HepG2 (cell line): ENCODE measurements around the gene VWA7. TPM values are rescaled to one million over a fixed set of nuclear protein-coding genes. Genes with fewer than 3 reads are reported as not detected.

Experiments used
- ATAC-seq: fragments of 200-7000 bp; cut with Tn5 transposase; 3 replicates; pipeline ENCODE4 v1.9.1; 2020; ENCODE audit warnings: mild to moderate bottlenecking, moderate library complexity
- BruUV-seq: library from RNA; stranded (reverse); fragments of 400-500 nt; replicated peaks from 2 replicates; lab custom pipeline; 2021; lab: Mats Ljungman, UMichigan
- CTCF ChIA-PET: fragments of 300-600 bp; formaldehyde crosslinking; extraction: SDS; loops from one replicate; lab custom pipeline; 2021; ENCODE audit warnings: low total read pairs, inconsistent platforms, low intra/inter-chr PET ratio; lab: Yijun Ruan, JAX
- POLR2A ChIA-PET: fragments of 350-600 bp; sonication (Branson Sonifier 250); formaldehyde crosslinking; loops from one replicate; lab custom pipeline; 2020; ENCODE audit warnings: antibody characterized with exemption, inconsistent platforms; lab: Yijun Ruan, JAX
- DNase-seq: peaks from one replicate; pipeline ENCODE4 v3.0.0-alpha.2; 2015; ENCODE audit warnings: low spot score
- FAIRE-seq: peaks from 3 replicates; lab custom pipeline; 2011; peaks lifted over from hg19 to GRCh38; lab: Jason Lieb, UNC
- H2AFZ ChIP-seq: one replicate; pipeline ENCODE4 v1.6.1; 2011; ENCODE audit warnings: low read length, inconsistent platforms
- H3K27ac ChIP-seq: fragments of 300-600 bp; 3 replicates; pipeline ENCODE4 v1.8.0; 2011; ENCODE audit warnings: mixed run types, mild to moderate bottlenecking, mixed read lengths, low read length, inconsistent platforms; ENCODE audit not compliant: insufficient read depth; ENCODE audit errors: extremely low read length
- H3K27me3 ChIP-seq, 2 experiments: fragments of 200-600 bp in 1 of 2; 2 replicates in 1 of 2; 3 replicates in 1 of 2; pipeline versions ENCODE4 v1.6.0 to v1.8.0; 2011; ENCODE audit warnings: low read length in 2 of 2, mild to moderate bottlenecking in 2 of 2, moderate library complexity in 2 of 2, inconsistent platforms in 1 of 2; ENCODE audit not compliant: insufficient read depth in 2 of 2, control insufficient read depth in 1 of 2
- H3K36me3 ChIP-seq, 2 experiments: fragments of 200-600 bp in 1 of 2; replicated peaks in 1 of 2; 2 replicates in 1 of 2; 3 replicates in 1 of 2; pipeline versions ENCODE4 v1.5.1 to v1.8.0; 2011; ENCODE audit warnings: low read length in 2 of 2, inconsistent platforms in 1 of 2; ENCODE audit not compliant: insufficient read depth in 2 of 2, control insufficient read depth in 1 of 2
- H3K4me1 ChIP-seq: 2 replicates; pipeline ENCODE4 v1.5.1; 2012; ENCODE audit warnings: low read length, inconsistent platforms; ENCODE audit not compliant: insufficient read depth
- H3K4me2 ChIP-seq: 2 replicates; pipeline ENCODE4 v1.6.0; 2011; ENCODE audit warnings: low read depth, low read length, inconsistent platforms
- H3K4me3 ChIP-seq, 3 experiments: fragments of 200-600 bp in 1 of 3; sonication (generic), shearing (Covaris generic) in 1 of 3; replicated peaks in 1 of 3; 2 replicates each; pipeline ENCODE4 v1.5.1; 2011 to 2016; ENCODE audit warnings: low read length in 3 of 3, inconsistent platforms in 2 of 3, low read depth in 2 of 3, mild to moderate bottlenecking in 2 of 3, control low read depth in 1 of 3, mixed read lengths in 1 of 3; ENCODE audit not compliant: insufficient read depth in 1 of 3
- H3K79me2 ChIP-seq: one replicate; pipeline ENCODE4 v1.6.1; 2011; ENCODE audit warnings: low read length, inconsistent platforms; ENCODE audit not compliant: insufficient read depth
- H3K9ac ChIP-seq: 2 replicates; pipeline ENCODE4 v1.6.0; 2011; ENCODE audit warnings: mild to moderate bottlenecking, low read depth, low read length, inconsistent platforms; ENCODE audit not compliant: insufficient read depth
- H3K9me3 ChIP-seq: 2 replicates; pipeline ENCODE4 v1.5.1; 2012; ENCODE audit warnings: mild to moderate bottlenecking, low read length
- H4K20me1 ChIP-seq: 2 replicates; pipeline ENCODE4 v1.6.0; 2011; ENCODE audit warnings: inconsistent platforms, mild to moderate bottlenecking, low read length, moderate library complexity; ENCODE audit not compliant: insufficient read depth
- ETV6 ChIP-seq: sonication (generic); formaldehyde crosslinking; conservative IDR thresholded peaks from 2 replicates; pipeline ENCODE4 v1.4.0; 2020; ENCODE audit warnings: missing genetic modification reagents
- FOXM1 ChIP-seq: sonication (generic); formaldehyde crosslinking; IDR thresholded peaks from 2 replicates; pipeline ENCODE4 v1.5.0; 2020; ENCODE audit warnings: missing genetic modification reagents
- HES4 ChIP-seq: sonication (generic); formaldehyde crosslinking; IDR thresholded peaks from 2 replicates; pipeline ENCODE4 v1.9.0; 2021; ENCODE audit warnings: mild to moderate bottlenecking, missing genetic modification reagents, borderline replicate concordance
- HNRNPK ChIP-seq: fragments of 200-400 bp; formaldehyde crosslinking; IDR thresholded peaks from 2 replicates; pipeline ENCODE4 v1.6.1; 2018; ENCODE audit warnings: low read length, low read depth, moderate library complexity, mild to moderate bottlenecking; ENCODE audit not compliant: poor library complexity, severe bottlenecking
- ZFP37 ChIP-seq: sonication (generic); formaldehyde crosslinking; IDR thresholded peaks from 2 replicates; pipeline ENCODE4 v1.4.0; 2020; ENCODE audit warnings: missing genetic modification reagents, borderline replicate concordance
- ZNF235 ChIP-seq: sonication (generic); formaldehyde crosslinking; IDR thresholded peaks from 2 replicates; pipeline ENCODE4 v1.8.1; 2023; ENCODE audit warnings: mild to moderate bottlenecking, missing genetic modification reagents, borderline replicate concordance
- ZNF572 ChIP-seq: sonication (generic); formaldehyde crosslinking; IDR thresholded peaks from 2 replicates; pipeline ENCODE4 v1.5.1; 2020; ENCODE audit warnings: mild to moderate bottlenecking, missing genetic modification reagents
- ZNF780A ChIP-seq: sonication (generic); formaldehyde crosslinking; IDR thresholded peaks from 2 replicates; pipeline ENCODE4 v1.8.0; 2022; ENCODE audit warnings: mild to moderate bottlenecking, missing genetic modification reagents, moderate library complexity
- WGBS: methylation state at CpG from one replicate; pipeline ENCODE4 v1.1.6; 2017; ENCODE audit warnings: low lambda C conversion rate; 5-methylcytosine and 5-hydroxymethylcytosine counted together
- in situ Hi-C: cut with HindIII; loops from 2 replicates; pipeline ENCODE4 v1.10.0; 2017; ENCODE audit warnings: low pct_unique_long_range_greater_than_20kb; ENCODE audit not compliant: extremely low pct_ligation_motif_present
- intact Hi-C: fragments of 100-400 bp; cut with micrococcal nuclease; formaldehyde crosslinking; loops from one replicate; pipeline ENCODE4 v1.10.0; 2022; ENCODE audit not compliant: unreplicated experiment
- polyA plus RNA-seq, 8 experiments: library from polyadenylated mRNA; depleted of rRNA in 3 of 8; stranded (reverse) in 7 of 8; unstranded in 1 of 8; fragments of >200 nt; fragmentation: Illumina TruSeq in 4 of 8; extraction: Trizol in 4 of 8; gene quantifications; 2 replicates each; pipeline versions ENCODE4 v1.2.1 to v1.2.3, GENCODE V29; 2011 to 2016; ENCODE audit warnings: low read depth in 4 of 8, missing spikeins in 1 of 8, mixed read lengths in 1 of 8; ENCODE audit not compliant: insufficient read depth in 1 of 8
- total RNA-seq, 5 experiments: library from RNA; depleted of rRNA; stranded (reverse); fragments of >200 nt; fragmentation: Illumina TruSeq; extraction: Trizol; gene quantifications; 2 replicates each; pipeline ENCODE4 v1.2.3, GENCODE V29; 2016; ENCODE audit warnings: low read depth in 1 of 5
- TF ChIP-seq, protein P1 (sequence below): sonication (generic); formaldehyde crosslinking; IDR thresholded peaks from 2 replicates; pipeline ENCODE4 v1.5.0; 2020; ENCODE audit warnings: missing genetic modification reagents
- TF ChIP-seq, protein P2 (sequence below): sonication (generic); formaldehyde crosslinking; IDR thresholded peaks from 2 replicates; pipeline ENCODE4 v1.4.0; 2020; ENCODE audit warnings: low read depth, mild to moderate bottlenecking, missing genetic modification reagents

Gene VWA7
- total and polyA plus RNA-seq, 2 of the 13 experiments (the other 11 are each of a cell fraction or from before 2014, with no cell fraction given) = 0.86 to 3.3 TPM

DNA sequence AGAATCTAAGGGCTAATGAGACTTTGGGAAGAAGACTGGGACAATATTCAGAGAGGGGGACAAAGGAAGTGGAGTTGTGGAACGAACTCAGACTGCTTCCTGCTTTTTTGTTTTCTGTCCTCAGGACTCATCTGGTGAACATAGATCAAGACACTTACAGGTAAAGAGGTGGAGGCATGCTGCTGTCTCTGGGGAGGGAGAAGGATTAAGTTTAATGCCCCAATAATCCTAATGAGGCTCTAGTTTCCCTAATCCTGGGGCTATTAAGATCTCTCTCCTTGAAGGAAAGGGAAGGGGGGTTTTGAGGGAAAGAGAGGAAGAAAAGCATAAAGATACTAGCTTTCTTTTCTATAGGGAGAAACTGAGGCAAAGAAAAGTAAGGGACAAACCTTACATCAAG is 32.7 kb downstream of the VWA7 start:
- Histone ChIP-seq H3K27me3 (no peaks in the 10 kb centered on the region), H3K27ac (no peak overlapping the region), H3K4me2 (no peak overlapping the region), H3K9me3 (no peaks in the 10 kb centered on the region), H3K9ac (no peak overlapping the region), H3K36me3 (peaks cover 0 to 6% of the 10 kb centered on the region in 2 experiments; a peak in 3 of 5 replicates)
- POLR2A ChIA-PET = interaction anchor here (0.7 to 1.6 kb wide), 3 partner anchors 8 to 108 kb away, joined by 3 read pairs; partner anchors contain the start of gene CLIC1
- FAIRE-seq (no peak), ATAC-seq (no peak)
- no TSS peak for BruUV-seq
- intact Hi-C loops = no loop called here
- TF ChIP-seq HES4 (no peak), ZNF572 (CRISPR knock-in tag) (no peak)
- TF ChIP-seq, all 625 proteins: peak for 0
- DNase-seq = no peak
- Histone ChIP-seq H4K20me1 (no peaks in the 10 kb centered on the region), H2AFZ (no peak overlapping the region), H3K4me1 (peaks cover 59% of the 10 kb centered on the region), H3K79me2 (no peaks in the 10 kb centered on the region), H3K4me3 (no peak overlapping the region)
- CTCF ChIA-PET = no interaction called here
- in situ Hi-C loops = no loop called here
- 89% methylated on average over 1 of the region's 1 CpG for WGBS

DNA sequence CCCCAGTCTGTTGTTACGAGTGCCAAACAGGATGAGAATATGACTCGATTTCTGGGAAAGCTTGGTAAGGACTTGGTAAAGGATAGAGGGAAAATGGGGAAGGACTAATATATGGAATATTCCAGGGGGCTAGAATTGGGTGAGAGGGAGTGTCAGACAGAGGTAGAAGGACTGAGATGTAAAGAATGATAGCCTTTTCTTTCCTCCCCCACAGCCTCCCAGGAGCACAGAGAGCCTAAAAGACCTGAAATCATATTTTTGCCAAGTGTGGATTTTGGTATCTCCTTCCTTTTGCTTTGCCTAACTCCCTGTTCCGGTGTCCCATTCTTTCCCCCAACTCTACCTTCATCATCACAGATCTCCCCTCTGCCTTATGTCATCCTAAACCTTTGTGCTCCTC is 34.2 kb downstream of the VWA7 start:
- Histone ChIP-seq H3K4me1 (peaks cover 65% of the 10 kb centered on the region), H3K4me2 (no peak overlapping the region), H3K4me3 (no peak overlapping the region), H3K9me3 (no peaks in the 10 kb centered on the region), H3K36me3 (peaks cover 0 to 6% of the 10 kb centered on the region in 2 experiments; a peak in 3 of 5 replicates), H3K79me2 (no peaks in the 10 kb centered on the region), H3K27me3 (no peaks in the 10 kb centered on the region; a peak in 1 of 5 replicates), H3K9ac (no peak overlapping the region), H2AFZ (no peak overlapping the region), H3K27ac (no peak overlapping the region), H4K20me1 (no peaks in the 10 kb centered on the region)
- ATAC-seq = no peak
- ChIA-PET CTCF (no interaction called here), POLR2A (no interaction called here)
- intact Hi-C loops = no loop called here
- BruUV-seq = no TSS peak
- WGBS = 96% methylated on average over 3 of the region's 3 CpGs
- no peak for DNase-seq
- no peak for FAIRE-seq
- TF ChIP-seq FOXM1 (CRISPR knock-in tag) (no peak), ZFP37 (CRISPR knock-in tag) (no peak), ZNF780A (no peak), ZNF235 (CRISPR knock-in tag) (no peak), HNRNPK (peak; percentile 68), ETV6 (CRISPR knock-in tag) (no peak)
- TF ChIP-seq, protein P1, sequence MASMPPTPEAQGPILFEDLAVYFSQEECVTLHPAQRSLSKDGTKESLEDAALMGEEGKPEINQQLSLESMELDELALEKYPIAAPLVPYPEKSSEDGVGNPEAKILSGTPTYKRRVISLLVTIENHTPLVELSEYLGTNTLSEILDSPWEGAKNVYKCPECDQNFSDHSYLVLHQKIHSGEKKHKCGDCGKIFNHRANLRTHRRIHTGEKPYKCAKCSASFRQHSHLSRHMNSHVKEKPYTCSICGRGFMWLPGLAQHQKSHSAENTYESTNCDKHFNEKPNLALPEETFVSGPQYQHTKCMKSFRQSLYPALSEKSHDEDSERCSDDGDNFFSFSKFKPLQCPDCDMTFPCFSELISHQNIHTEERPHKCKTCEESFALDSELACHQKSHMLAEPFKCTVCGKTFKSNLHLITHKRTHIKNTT (CRISPR knock-in tag) = no peak
- TF ChIP-seq, protein P2, sequence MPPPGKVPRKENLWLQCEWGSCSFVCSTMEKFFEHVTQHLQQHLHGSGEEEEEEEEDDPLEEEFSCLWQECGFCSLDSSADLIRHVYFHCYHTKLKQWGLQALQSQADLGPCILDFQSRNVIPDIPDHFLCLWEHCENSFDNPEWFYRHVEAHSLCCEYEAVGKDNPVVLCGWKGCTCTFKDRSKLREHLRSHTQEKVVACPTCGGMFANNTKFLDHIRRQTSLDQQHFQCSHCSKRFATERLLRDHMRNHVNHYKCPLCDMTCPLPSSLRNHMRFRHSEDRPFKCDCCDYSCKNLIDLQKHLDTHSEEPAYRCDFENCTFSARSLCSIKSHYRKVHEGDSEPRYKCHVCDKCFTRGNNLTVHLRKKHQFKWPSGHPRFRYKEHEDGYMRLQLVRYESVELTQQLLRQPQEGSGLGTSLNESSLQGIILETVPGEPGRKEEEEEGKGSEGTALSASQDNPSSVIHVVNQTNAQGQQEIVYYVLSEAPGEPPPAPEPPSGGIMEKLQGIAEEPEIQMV (CRISPR knock-in tag) = no peak
- in situ Hi-C loops = no loop called here
